Measurements from ENCODE around the gene PTPRN2. TPM values are rescaled to one million over a fixed set of nuclear protein-coding genes. Genes with fewer than 3 reads are reported as not detected.
"Not testable (repeated sequence)": the region's sequence is repeated elsewhere in the genome, so short reads cannot be mapped to it uniquely, and the experiment has no call there.

Gene PTPRN2
- total RNA-seq, 1 donor from 2014 or later, result 1.8 TPM

DNA sequence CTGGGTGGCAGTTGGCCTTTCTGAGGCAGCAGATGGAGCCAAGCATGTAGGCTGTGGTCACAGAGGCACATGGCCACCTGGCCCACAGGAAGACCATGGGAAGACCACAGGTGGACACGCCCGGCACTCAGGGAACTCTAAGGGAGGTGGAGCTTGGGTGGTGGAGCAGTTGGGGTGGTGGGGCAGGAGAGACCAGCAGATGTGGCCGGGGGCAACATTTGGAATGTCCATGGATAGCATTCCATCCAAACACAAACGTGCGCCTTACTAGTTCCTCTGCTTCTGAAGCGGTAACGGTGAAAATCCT lies 290.9 kb downstream of the PTPRN2 start:
- DNase-seq (no peak), ATAC-seq (ENCODE audit: low read depth) (no peak)
- Mint-ChIP-seq H3K4me3 (no peak overlapping the region), H3K36me3 (ENCODE audit: low read depth) (no peaks in the 10 kb centered on the region), H3K4me1 (no peaks in the 10 kb centered on the region), H3K27ac (no peak overlapping the region), H3K9me3 (no peaks in the 10 kb centered on the region), H3K27me3 (no peaks in the 10 kb centered on the region)
- ChIA-PET POLR2A (no interaction called here), CTCF (no interaction called here)
- TF ChIP-seq, protein P1, sequence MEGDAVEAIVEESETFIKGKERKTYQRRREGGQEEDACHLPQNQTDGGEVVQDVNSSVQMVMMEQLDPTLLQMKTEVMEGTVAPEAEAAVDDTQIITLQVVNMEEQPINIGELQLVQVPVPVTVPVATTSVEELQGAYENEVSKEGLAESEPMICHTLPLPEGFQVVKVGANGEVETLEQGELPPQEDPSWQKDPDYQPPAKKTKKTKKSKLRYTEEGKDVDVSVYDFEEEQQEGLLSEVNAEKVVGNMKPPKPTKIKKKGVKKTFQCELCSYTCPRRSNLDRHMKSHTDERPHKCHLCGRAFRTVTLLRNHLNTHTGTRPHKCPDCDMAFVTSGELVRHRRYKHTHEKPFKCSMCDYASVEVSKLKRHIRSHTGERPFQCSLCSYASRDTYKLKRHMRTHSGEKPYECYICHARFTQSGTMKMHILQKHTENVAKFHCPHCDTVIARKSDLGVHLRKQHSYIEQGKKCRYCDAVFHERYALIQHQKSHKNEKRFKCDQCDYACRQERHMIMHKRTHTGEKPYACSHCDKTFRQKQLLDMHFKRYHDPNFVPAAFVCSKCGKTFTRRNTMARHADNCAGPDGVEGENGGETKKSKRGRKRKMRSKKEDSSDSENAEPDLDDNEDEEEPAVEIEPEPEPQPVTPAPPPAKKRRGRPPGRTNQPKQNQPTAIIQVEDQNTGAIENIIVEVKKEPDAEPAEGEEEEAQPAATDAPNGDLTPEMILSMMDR (IDR thresholded peaks at IDR 0.05), result no peak
- intact Hi-C loops (cut with micrococcal nuclease), result no loop called here

DNA sequence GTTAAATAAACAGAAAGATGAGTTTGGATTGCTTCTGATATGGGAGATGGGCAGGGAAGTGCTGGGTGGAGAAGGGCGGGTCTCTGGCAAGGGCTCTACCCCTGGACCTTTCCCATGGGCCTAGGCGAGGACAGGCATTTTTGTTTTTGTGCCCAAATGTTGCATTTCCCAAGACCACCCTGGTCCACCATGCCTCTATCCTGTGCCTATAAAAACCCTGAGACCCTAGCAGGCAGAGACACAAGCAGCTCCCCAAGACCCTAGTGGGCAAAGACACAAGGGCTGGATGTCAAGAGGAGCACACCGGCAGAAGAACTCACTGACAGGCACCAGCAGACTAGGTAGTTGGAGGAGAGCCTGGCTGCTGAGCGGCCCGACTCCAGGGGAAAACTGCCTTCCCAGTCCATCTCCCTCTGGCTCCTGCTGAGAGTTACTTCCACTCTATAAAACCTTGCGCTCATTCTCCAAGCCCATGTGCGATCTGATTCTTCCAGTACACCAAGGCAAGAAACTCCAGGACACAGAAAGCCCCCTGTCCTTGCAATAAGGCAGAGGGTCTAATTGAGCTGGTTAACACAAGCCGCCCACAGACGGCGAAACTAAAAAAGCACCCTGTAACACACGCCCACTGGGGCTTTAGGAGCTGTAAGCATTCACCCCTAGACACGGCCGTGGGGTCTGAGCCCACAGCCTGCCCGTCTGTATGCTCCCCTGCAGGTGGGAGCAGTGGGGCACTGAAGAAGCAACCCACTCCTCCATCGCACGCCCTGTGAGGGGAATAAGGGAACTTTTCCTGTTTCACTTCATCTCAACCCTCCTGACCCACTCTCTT lies 291.4 kb downstream of the PTPRN2 start:
- ATAC-seq (ENCODE audit: low read depth), result no peak
- no peak overlapping the region for H3K4me3 Mint-ChIP-seq
- intact Hi-C loops (cut with micrococcal nuclease), result no loop called here

DNA sequence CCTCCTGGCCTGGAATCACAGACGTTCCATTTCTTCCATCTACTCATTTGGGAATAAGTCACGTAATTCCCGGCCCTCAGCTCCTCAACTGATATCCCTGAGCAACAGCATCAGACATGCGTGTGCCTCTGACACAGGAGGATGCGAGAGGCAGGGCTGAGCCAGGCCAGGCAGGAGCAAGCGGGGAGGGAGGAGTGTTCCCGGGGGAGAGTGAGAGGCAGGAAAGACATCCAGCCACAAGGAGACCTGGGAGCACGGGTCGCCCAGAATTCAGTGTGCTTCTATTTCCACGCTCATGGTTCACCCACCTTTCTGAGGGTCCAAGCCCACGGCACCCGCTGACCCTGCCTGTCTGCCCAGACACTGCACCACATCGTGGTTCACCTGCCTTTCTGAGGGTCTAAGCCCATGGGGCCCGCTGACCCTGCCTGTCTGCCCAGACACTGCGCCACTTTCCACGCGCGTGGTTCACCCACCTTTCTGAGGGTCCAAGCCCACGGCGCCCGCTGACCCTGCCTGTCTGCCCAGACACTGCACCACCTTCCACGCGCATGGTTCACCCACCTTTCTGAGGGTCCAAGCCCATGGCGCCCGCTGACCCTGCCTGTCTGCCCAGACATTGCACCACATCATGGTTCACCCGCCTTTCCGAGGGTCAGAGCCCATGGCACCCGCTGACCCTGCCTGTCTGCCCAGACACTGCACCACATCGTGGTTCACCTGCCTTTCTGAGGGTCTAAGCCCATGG lies 293.0 kb downstream of the PTPRN2 start:
- H3K4me1 Mint-ChIP-seq; H3K9me3 Mint-ChIP-seq; H3K27me3 Mint-ChIP-seq; DNase-seq; H3K36me3 Mint-ChIP-seq (ENCODE audit: low read depth); H3K27ac Mint-ChIP-seq; ATAC-seq (ENCODE audit: low read depth); intact Hi-C loops (cut with micrococcal nuclease); POLR2A ChIA-PET; CTCF ChIA-PET; H3K4me3 Mint-ChIP-seq: not testable (repeated sequence)

More for the DNA sequence above, 291.4 kb downstream of the PTPRN2 start:
- Mint-ChIP-seq H3K27ac (no peak overlapping the region), H3K36me3 (ENCODE audit: low read depth) (no peaks in the 10 kb centered on the region), H3K27me3 (no peaks in the 10 kb centered on the region), H3K4me1 (no peaks in the 10 kb centered on the region), H3K9me3 (no peaks in the 10 kb centered on the region)
- CTCF ChIA-PET, result no interaction called here
- TF ChIP-seq, protein P1 (IDR thresholded peaks at IDR 0.05), result no peak
- POLR2A ChIA-PET, result no interaction called here
- DNase-seq, result no peak

DNA sequence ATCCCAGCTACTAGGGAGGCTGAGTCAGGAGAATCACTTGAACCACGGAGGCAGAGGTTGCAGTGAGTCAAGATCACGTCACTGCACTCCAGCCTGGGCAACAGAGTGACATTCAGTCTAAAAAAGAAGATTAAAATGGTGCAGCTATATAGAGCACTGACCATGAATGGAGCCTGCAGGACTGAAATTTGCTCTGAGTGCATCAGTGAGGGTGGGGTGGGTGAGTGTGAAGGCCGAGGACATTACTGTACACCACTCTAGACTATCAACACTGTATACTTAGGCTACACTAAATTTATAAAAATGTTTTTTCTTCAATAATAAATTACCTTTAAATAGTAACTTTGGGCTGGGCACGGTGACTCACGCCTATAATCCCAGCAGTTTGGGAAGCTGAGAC lies 294.7 kb downstream of the PTPRN2 start:
- CTCF ChIA-PET, result no interaction called here
- no peak overlapping the region for H3K4me3 Mint-ChIP-seq
- ATAC-seq (ENCODE audit: low read depth), result no peak
- no peaks in the 10 kb centered on the region for H3K4me1 Mint-ChIP-seq
- POLR2A ChIA-PET, result no interaction called here
- no peak for DNase-seq
- intact Hi-C loops (cut with micrococcal nuclease), result no loop called here
- no peak overlapping the region for H3K27ac Mint-ChIP-seq
- H3K9me3 Mint-ChIP-seq, result peaks cover 18% of the 10 kb centered on the region
- H3K27me3 Mint-ChIP-seq, result no peaks in the 10 kb centered on the region
- no peaks in the 10 kb centered on the region for H3K36me3 Mint-ChIP-seq (ENCODE audit: low read depth)
- TF ChIP-seq, protein P1 (IDR thresholded peaks at IDR 0.05), result no peak

DNA sequence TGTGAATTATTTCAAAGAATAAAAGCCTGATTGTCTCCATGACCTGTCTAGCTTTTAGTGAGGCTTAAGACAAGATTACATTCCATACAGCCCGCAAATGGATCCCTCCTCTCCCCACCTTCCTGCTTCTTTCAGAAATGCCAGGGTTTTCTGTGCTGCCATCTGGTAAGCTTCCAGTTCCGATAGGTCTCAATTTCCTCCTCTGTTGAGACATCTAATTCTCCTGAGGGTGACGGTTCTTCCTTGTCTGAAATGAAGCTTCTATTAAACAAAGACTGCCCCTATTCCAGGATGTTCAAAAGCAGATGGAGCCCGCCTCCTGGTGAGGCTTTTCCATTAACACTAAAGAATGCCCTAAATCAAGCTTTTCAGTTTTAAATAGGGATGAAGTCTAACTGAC lies 295.6 kb downstream of the PTPRN2 start:
- POLR2A ChIA-PET, result no interaction called here
- intact Hi-C loops (cut with micrococcal nuclease), result no loop called here
- ATAC-seq (ENCODE audit: low read depth), result no peak
- Mint-ChIP-seq H3K4me3 (no peak overlapping the region), H3K4me1 (no peaks in the 10 kb centered on the region), H3K36me3 (ENCODE audit: low read depth) (no peaks in the 10 kb centered on the region), H3K27me3 (no peaks in the 10 kb centered on the region), H3K27ac (no peak overlapping the region), H3K9me3 (peaks cover 20% of the 10 kb centered on the region)
- CTCF ChIA-PET, result no interaction called here
- DNase-seq, result no peak
- TF ChIP-seq, protein P1 (IDR thresholded peaks at IDR 0.05), result no peak
